GM18502 (cell line): ENCODE results near the gene C10orf88.
"Not testable (repeated sequence)": the region's sequence is repeated elsewhere in the genome, so short reads cannot be mapped to it uniquely, and the experiment has no call there.

Experiments used
- ATAC-seq: cut with Tn5 transposase; IDR thresholded peaks from one replicate; pipeline ENCODE4 v1.9.1; 2021; ENCODE audit warnings: mild to moderate bottlenecking; ENCODE audit not compliant: unreplicated experiment, poor library complexity

C10orf88 gene

DNA sequence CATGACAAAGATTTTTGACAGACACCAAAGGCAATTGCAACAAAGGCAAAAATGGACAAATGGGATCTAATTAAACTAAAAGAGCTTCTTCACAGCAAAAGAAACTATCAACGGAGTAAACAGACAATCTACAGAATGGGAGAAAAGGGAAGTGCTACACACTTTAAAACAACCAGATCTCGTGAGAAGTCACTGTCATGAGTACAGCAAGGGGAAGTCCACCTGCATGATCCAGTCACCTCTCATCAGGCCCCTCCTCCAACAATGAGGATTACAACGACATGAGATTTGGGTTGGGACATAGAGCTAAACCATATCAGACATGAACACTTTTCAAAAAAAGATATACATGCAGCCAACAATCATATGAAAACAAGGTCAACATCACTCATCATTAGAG lies 14.7 kb upstream of the C10orf88 start:
- no peak for ATAC-seq

DNA sequence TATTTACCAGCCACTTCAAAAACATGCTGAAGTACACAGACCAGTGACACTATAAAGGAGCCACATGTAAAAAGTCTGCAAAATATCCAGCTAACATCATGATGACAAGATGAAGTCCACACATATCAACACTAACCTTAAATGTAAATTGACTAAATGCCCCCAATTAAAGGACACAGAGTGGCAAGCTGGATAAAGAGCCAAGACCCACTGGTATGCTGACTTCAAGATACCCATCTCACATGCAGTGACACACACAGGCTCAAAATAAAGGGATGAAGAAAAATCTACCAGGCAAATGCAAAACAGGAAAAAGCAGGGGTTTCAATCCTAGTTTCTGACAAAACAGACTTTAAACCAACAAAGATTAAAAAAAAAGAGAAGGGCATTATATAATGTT lies 12.9 kb upstream of the C10orf88 start:
- ATAC-seq = no peak

DNA sequence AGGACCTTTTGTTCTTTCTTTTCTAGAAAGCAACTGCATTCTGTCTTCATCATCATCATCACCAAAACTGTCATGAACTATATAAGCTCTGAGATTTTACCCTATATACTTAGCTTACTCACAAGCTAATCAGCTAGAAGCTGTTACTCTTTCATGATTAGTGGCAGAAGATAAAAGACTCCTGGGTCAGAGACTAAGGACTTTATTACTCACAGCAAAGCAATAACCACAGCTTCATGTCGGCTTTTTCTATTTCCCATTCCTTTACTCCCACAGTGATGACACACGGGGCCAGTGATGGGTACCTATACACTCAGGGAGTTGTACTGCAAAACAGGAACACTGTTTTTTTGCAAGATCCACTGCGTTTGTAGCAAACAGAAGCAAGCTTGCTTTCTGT lies 8.4 kb upstream of the C10orf88 start:
- no peak for ATAC-seq

DNA sequence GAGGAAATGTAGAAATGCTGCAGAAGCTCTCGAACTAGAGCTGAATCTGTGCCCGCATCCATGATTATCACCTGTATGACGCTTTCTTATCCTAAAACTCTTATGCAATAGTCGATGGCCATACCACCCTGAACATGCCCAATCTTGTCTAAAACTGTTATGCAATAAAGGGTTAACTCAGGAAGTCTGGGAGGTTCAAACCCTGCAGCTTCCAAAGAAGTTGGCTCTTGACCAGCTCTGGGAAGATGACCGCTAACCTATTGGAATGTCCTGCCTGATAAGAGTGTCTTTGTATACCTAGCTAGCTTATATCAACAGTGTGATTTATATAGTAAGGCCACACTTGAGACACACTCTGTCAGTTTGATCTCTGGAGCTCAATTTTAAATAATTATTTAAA lies 3.4 kb upstream of the C10orf88 start:
- ATAC-seq = no peak

DNA sequence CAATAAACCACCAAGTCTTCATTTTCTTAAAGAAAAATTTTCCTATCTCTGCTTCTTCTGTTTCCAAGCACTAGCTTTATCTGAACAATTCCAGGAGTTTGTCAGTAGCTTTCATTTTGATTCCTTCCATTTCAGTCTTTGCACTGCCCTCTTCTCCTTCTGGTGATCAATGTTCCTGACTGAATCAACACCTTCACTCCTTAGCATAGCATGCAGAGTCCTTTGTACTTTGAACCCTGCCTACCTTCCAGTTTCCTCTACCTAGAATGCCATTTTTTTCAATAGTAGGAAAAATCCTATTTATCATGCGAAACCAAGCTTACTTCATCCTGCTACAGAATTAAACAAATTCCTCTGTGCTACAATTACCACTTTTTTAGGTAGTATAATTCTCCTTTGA lies 1.9 kb upstream of the C10orf88 start:
- no peak for ATAC-seq

DNA sequence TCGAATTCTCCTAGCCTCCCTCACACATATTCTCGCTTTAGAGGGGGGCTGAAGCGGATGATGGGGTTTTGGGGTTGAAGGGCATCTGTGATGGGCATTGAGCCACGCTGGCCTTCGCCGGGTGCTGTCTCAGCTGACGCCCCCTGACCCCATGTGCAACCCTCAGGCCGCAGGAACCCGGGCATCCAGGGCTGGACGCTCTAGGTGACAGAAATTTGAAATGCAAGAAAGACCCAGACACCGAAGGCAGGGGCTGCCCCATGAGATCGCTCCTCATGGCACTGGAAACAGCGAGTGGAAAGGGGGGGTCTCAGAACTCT lies 664 bp upstream of the C10orf88 start:
- ATAC-seq = no peak

DNA sequence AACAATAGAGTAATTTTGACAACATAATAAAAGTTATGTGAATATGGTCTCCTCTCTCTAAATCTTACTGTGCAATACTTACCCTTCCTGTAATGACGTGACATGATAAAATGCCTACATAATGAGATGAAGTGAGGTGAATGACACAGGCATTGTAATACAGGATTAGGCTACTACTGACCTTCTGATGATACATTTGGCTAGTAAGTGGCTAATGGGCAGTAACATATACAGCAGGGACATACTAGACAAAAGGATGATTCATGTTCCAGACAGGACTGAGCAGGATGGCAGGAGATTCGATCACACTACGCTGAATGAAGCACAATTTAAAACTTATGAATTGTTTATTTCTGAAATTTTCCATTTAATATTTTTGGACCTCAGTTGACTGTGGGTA lies 4.7 kb downstream of the C10orf88 start:
- ATAC-seq = no peak

DNA sequence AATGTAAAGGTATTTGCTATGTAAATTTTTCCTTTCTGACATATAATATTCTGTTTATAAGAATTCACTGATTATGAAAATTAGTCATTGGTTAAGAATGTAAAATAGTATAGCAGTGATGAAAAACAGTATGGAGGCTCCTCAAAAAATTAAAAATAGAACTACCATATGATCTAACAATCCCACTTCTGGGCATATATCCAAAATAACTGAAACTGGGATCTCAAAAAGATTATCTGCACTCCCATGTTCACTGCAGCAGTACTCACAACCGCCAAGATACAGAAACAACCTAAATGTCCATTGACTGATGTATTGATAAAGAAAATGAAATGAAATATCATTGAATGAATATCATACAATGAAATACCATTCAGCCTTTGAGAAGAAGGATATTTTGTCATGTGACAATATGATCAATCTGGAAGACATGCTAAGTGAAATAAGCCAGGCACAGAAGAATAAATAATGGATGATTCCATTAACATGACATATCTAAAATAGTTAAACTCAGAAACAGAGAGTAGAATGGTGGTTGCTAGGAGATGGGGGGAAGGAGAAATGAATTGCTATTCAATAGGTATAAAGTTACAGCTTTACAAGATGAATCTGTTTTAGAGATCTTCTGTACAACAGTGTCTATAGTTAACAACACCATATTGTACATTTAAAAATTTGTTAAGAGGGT lies 14.0 kb downstream of the C10orf88 start:
- ATAC-seq = no peak

DNA sequence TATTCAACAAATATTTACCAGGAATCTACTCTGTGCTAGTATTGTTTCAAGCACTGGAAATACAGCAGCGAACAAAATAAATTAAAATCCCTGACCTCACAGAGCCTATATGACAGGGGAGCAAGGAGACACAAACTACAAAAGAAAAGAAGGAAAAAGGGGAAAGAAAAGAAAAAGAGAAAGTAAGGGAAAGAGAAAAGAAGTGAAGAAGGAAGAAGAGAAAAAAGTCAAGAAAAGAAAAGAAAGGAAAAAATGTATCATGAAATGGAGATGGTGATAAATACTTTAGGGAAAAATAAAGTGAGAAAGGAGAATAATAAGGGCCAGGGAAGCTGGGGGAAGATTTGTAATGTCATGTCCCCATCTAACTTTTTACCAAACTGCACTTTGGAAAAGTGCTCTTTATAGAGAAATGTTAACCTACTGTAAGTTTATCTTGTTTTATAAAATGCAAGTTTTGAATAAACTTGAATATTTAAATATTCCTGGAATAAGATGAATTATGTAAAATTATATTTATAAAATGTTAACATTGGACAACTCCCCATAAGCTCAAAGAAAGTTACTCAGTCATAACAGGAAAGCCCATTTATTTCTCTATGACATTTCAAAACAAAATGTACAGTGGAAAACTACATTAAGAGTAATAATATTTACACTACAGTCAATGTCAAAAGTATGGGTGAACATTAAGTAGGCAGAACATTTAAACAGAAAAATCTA lies 14.7 kb downstream of the C10orf88 start:
- ATAC-seq = no peak

DNA sequence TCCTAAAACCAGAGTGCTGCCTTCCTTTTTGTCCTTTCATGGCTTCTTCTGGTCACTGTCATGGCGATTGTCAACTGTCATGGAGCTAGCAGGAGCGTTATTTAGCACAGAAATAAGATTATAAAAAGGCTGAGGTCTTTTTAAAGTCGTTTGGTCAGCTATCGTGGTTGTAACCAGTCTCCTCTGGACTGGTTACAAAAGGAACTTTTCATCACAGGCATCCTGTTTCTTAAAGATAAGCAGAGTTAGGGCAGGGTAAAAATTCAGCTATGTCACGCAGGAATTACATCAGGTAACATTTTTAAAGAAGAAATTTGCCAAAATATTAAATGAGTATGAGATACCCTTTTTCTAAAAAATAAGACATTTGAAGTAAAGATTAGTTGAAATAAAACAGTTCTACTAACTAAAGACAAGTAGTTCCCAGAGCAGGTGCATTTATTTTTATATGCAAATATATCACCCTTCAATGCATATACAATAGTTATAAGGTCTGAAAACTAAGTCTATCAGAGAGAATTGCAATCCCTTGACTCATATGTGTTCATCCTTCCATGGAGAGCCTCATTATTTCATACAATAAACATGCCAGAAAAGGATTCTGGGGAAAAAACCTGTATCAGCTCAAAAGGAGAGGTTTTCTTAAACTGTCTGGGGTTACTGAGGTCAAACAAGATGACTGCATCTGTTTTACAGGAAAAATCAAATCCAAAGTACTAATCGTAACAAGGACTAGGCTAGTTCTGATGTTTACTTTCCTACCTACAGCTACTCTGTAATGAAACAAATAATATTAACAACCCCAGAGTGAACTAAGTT lies 22.7 kb downstream of the C10orf88 start:
- no peak for ATAC-seq

DNA sequence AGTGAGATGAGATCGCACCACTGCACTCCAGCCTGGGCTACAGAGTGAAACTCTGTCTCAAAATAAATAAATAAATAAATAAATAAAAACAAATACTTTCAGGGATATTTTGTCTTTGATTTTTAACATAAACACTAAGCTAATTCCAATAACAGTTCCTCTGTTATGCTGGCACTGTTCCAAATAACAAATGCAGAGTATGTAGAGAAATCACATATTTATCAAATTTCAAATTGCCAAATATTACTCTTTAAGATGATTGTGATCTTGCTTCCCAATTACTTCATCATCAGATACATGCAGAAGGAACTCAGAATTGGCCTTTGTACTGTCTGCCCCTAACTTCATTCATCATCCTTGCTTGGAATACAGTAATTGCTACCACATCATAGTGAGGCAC lies 23.9 kb downstream of the C10orf88 start:
- ATAC-seq = no peak

DNA sequence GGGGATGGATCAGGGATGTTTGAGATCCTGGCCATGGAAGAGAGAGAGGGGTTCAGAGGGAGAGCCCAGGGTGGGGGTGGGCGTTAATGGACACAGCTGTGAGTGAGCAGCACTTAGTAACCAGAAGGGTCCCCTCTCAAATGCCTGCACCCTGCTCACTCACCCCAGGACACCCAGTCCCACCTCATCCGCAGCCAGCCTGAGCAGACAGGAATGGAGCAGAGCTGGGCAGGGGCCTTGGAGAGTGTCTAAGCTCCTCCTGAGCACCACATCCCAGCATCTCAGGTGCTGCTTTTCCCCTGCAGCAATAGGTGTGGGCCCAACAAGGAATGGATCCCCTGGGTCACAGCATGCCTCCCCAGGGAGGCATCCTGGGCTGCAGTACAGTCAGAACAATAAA lies 38.3 kb downstream of the C10orf88 start:
- no peak for ATAC-seq

DNA sequence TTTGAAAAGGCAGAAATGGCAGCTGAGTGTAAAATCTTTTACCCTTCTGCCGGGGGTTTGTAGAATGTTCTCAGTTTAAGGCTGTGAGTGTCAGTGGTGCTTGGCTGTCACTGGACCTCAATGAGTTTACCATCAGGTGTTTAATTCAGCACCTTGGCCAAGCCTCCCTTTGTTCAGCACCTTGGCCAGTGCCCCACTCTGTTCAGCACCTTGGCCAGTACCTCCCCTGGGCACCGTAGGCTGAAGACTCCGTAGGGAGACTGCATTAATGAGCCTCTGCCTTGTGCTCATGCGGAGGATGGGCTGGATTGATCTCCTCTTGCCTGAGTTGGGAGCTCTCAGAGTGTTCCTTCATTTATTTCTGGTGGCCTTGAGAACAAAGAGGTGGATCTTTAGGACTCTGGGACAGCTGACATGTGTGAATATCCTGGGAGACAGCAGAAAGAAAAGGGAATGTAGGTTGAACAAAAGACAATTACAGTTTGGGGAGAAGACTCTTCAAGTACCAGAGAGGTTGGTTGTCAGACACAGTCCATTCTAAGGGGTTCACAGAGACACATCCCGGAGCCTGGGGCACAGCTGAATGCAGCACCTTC lies 42.0 kb downstream of the C10orf88 start:
- no peak for ATAC-seq

DNA sequence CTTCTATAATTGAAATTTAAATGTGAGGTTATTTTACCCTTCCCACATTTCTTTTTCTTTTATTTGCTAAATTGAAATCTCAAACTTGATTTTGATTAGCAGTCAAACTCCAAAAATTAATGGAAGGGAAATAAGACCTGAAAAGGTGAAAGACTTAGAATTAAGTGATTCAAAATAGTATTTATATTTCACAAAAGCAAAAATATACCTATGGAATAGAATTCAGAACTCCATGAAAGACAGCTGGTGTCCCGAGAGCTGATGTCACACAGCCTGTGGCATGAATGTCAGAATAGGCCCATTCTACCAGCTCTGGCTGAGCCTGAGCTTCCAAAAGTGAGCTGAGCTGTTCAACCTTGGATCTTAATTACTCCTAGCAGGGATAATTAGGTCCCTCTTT lies 43.7 kb downstream of the C10orf88 start, which contains the start of gene FAM24A:
TSS of gene FAM24A (plus strand) at position 301 of the 400 bp plus-strand sequence. CDS start 1,025 bp downstream, outside the sequence.
- ATAC-seq = no peak

DNA sequence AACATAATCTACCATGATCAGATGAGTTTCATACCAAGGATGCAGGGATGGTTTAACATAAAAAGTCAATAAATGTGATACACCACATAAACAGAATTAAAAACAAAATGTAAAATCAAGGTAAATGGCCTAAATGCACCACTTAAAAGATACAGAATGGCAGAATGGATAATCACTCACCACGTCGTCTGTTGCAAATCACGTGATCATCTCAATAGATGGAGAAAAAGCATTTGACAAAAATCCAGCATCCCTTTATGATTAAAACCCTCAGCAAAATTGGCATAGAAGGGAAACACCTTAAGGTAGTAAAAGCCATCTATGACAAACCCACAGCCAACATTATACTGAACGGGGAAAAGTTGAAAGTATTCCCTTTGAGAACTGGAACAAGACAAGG lies 50.2 kb downstream of the C10orf88 start:
- not testable (repeated sequence) for ATAC-seq

DNA sequence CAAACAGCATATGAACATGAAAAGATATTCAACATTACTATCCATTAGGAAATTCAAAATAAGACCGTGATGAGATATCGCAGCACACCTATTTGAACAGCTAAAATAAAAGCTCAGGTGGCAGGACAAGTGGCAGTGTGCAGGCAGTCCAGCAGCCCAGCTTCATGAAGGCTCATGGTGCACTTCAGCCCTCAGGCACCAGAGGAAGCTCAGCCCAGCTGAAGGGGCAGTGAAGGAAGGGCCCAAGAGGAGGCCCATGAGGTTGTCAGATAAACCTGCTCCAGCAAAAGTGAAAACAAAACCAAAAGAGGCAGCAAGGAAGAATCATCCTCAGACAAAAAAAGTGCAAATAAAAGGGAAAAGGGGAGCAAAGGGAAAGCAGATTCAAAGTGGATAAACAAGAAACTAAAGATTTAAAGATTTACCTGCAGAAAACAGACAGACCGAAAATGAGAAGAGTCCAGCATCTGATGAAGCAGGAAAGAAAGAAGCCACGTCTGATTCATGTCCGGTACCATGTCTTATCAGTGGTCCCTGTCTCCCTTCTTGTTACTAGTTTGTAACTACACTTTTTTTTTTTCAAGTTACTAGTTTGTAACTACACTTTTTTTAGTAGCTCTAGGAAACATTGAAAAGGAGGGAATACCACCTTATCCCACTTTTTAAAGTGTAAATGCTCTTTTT lies 59.6 kb downstream of the C10orf88 start:
- ATAC-seq = no peak

DNA sequence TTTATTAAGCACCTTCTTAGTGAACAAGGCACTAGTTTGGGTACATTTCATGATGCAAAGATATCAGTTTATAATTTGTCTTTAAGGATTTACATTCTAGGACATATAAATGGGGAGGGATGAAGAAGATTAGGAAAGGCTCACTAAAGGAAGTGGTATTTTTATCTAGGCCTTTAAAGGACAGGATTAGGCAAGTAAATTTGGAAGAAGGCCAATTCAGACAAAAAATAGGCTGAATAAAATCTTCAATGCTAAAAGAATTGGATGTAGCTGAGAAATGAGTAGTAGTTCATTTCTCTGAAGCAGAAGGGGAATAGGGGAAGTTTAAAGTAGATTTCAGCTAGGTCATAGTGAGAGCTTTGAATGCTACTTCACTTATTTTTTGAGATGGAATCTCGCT lies 69.9 kb downstream of the C10orf88 start:
- ATAC-seq = no peak

DNA sequence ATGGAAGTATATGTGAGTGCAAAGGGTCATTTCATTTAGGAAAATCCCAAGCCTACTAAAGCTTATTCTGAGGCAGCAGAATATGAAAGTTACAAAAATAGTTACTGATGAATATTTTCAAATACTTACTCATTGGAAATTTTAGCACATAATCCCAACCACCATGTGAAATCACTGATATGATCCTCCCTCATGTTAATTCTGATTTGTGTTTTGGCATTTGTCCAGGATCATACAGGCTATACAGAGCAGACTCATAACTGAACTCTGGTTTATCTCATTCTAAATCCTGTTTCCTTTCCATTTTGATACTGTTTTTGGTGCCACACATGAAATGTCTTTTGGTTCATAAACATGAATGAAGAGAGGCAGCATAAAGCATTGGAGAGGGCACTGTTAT lies 71.3 kb downstream of the C10orf88 start:
- no peak for ATAC-seq
